ENCODE data around the gene CBX7.

CBX7 gene

GRCh38 chr22:39152511-39153219 is at the start of gene CBX7:
Gene CBX7 (minus strand): TSS chr22:39152680. CDS start chr22:39152444, 236 bp downstream.
- no peak for DNase-seq (ENCODE audit: low read depth, low spot score)

- DNase-seq (ENCODE audit: low read depth, low spot score), result no peak
Observed at GRCh38 chr22:39197578-39197977, 45.1 kb upstream of the CBX7 start.

GRCh38 chr22:39194098-39194497 is 41.6 kb upstream of the CBX7 start:
- no peak for DNase-seq (ENCODE audit: low read depth, low spot score)

- DNase-seq (ENCODE audit: low read depth, low spot score), result no peak
Observed at GRCh38 chr22:39188809-39189208, 36.3 kb upstream of the CBX7 start.

GRCh38 chr22:39185601-39186012 is 33.1 kb upstream of the CBX7 start:
- no peak for DNase-seq (ENCODE audit: low read depth, low spot score)

GRCh38 chr22:39184586-39185577 is 32.4 kb upstream of the CBX7 start:
- DNase-seq (ENCODE audit: low read depth, low spot score), result no peak

- no peak for DNase-seq (ENCODE audit: low read depth, low spot score)
Observed at GRCh38 chr22:39183991-39184585, 31.6 kb upstream of the CBX7 start.

- no peak for DNase-seq (ENCODE audit: low read depth, low spot score)
Observed at GRCh38 chr22:39182478-39183030, 30.1 kb upstream of the CBX7 start.

- DNase-seq (ENCODE audit: low read depth, low spot score), result no peak
Observed at GRCh38 chr22:39181778-39182177, 29.3 kb upstream of the CBX7 start.

- DNase-seq (ENCODE audit: low read depth, low spot score), result no peak
Observed at GRCh38 chr22:39181356-39181755, 28.9 kb upstream of the CBX7 start.

GRCh38 chr22:39179841-39180335 is 27.4 kb upstream of the CBX7 start:
- no peak for DNase-seq (ENCODE audit: low read depth, low spot score)

GRCh38 chr22:39179401-39179827 is 26.9 kb upstream of the CBX7 start:
- no peak for DNase-seq (ENCODE audit: low read depth, low spot score)

- no peak for DNase-seq (ENCODE audit: low read depth, low spot score)
Observed at GRCh38 chr22:39178206-39179111, 26.0 kb upstream of the CBX7 start.

- DNase-seq (ENCODE audit: low read depth, low spot score), result no peak
Observed at GRCh38 chr22:39177791-39178190, 25.3 kb upstream of the CBX7 start.

GRCh38 chr22:39177456-39177775 is 24.9 kb upstream of the CBX7 start:
- no peak for DNase-seq (ENCODE audit: low read depth, low spot score)

- DNase-seq (ENCODE audit: low read depth, low spot score), result no peak
Observed at GRCh38 chr22:39176714-39177455, 24.4 kb upstream of the CBX7 start.

- DNase-seq (ENCODE audit: low read depth, low spot score), result no peak
Observed at GRCh38 chr22:39176143-39176713, 23.7 kb upstream of the CBX7 start.

GRCh38 chr22:39175353-39176142 is 23.1 kb upstream of the CBX7 start:
- DNase-seq (ENCODE audit: low read depth, low spot score), result no peak

Measured in brain pericyte (primary cell).